ENCODE measurements around the gene RAB6A. TPM values are rescaled to one million over a fixed set of nuclear protein-coding genes. Genes with fewer than 3 reads are reported as not detected.
"Not testable (repeated sequence)": the region's sequence is repeated elsewhere in the genome, so short reads cannot be mapped to it uniquely, and the experiment has no call there.

RAB6A gene
- total RNA-seq, 4 donors from 2014 or later, result 89.7 to 182 (median 113) TPM

GRCh38 chr11:73748300-73748699, 12.6 kb downstream of the RAB6A start:
- no peak overlapping the region for H3K27ac ChIP-seq
- H3K36me3 ChIP-seq, result peaks cover 3% of the 10 kb centered on the region
- DNase-seq (ENCODE audit: low spot score in 2 of 2), result no peak
- 94% methylated on average over 5 of the region's 5 CpGs for WGBS
- no peaks in the 10 kb centered on the region for H3K9me3 ChIP-seq
- TF ChIP-seq POLR2AphosphoS5 (IDR thresholded peaks at IDR 0.05) (no peak), EP300 (IDR thresholded peaks at IDR 0.05) (no peak), CTCF (IDR thresholded peaks at IDR 0.05) (no peak), POLR2A (IDR thresholded peaks at IDR 0.05) (no peak)
- H3K27me3 ChIP-seq, result no peaks in the 10 kb centered on the region
- peaks cover 11% of the 10 kb centered on the region for H3K4me1 ChIP-seq
- no peak overlapping the region for H3K4me3 ChIP-seq

DNA sequence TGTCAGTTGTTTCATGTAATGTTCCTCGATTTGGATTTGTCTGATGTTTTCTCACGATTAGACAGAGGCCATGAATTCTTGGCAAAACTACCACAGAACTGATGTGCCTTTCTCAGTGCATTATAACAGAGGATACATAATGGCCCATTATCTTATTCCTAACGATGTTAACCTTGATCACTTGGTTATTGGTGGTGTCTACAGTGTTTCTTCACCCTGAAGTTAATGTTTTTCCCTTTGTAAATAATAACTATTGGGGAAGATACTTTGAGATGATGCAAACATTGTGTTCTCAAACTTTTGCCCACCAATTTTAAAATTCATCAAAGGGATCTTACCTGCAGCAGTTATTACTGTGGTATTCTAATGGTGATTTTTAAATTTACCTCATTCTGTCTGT, 13.1 kb downstream of the RAB6A start:
- TF ChIP-seq EP300 (IDR thresholded peaks at IDR 0.05) (no peak), CTCF (IDR thresholded peaks at IDR 0.05) (no peak), POLR2A (IDR thresholded peaks at IDR 0.05) (no peak), POLR2AphosphoS5 (IDR thresholded peaks at IDR 0.05) (no peak)

DNA sequence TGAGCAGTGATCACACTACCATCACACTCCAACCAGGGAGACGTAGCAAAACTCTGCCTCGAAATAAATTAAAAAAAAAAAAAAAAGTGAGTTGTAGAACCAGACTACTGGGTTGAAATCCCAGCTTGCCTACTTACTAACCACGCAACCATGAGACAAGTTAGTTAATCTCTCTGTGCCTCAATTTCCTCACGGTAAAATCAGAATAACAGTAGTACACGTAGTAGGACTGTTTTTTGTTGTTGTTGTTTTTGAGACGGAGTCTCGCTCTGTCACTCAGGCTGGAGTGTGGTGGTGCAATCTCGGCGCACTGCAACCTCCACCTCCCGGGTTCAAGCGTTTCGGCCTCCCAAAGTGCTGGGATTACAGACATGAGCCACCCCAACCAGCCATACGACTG, 14.2 kb downstream of the RAB6A start:
- 93% methylated on average over 13 of the region's 13 CpGs for WGBS
- Histone ChIP-seq H3K27ac (no peak overlapping the region), H3K9me3 (no peaks in the 10 kb centered on the region)

More for the DNA sequence above, 13.1 kb downstream of the RAB6A start:
- no peak for DNase-seq (ENCODE audit: low spot score in 2 of 2)
- Histone ChIP-seq H3K27me3 (no peaks in the 10 kb centered on the region), H3K4me1 (peaks cover 8% of the 10 kb centered on the region), H3K4me3 (no peak overlapping the region), H3K27ac (no peak overlapping the region), H3K9me3 (no peaks in the 10 kb centered on the region), H3K36me3 (no peaks in the 10 kb centered on the region)
- WGBS, result 51% methylated on average over 3 of the region's 3 CpGs

DNA sequence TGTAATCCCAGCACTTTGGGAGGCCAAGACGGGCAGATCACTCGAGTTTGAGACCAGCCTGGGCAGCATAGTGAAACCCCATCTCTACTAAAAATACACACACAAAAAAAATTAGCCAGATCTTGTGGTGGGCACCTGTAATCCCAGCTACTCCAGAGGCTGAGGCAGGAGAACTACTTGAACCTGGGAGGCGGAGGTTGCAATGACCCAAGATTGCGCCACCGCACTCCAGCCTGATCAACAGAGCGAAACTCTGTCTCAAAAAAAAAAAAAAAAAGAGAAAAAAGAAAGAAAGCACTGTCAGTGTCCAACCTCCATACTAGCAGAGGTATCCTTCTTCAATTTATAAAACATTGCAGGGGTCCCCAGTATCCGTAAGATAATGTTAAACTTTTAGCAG, 17.8 kb downstream of the RAB6A start:
- H3K27me3 ChIP-seq, result no peaks in the 10 kb centered on the region
- H3K36me3 ChIP-seq, result no peaks in the 10 kb centered on the region
- DNase-seq (ENCODE audit: low spot score in 2 of 2), result no peak
- TF ChIP-seq CTCF (IDR thresholded peaks at IDR 0.05) (no peak), POLR2AphosphoS5 (IDR thresholded peaks at IDR 0.05) (no peak), EP300 (IDR thresholded peaks at IDR 0.05) (no peak), POLR2A (IDR thresholded peaks at IDR 0.05) (no peak)
- no peak overlapping the region for H3K4me3 ChIP-seq
- no peaks in the 10 kb centered on the region for H3K4me1 ChIP-seq
- no peak overlapping the region for H3K27ac ChIP-seq
- WGBS, result 94% methylated on average over 7 of the region's 7 CpGs
- H3K9me3 ChIP-seq, result no peaks in the 10 kb centered on the region

More for the DNA sequence above, 14.2 kb downstream of the RAB6A start:
- Histone ChIP-seq H3K36me3 (no peaks in the 10 kb centered on the region), H3K27me3 (no peaks in the 10 kb centered on the region), H3K4me3 (no peak overlapping the region), H3K4me1 (peaks cover 5% of the 10 kb centered on the region)
- TF ChIP-seq CTCF (IDR thresholded peaks at IDR 0.05), result no peak
- TF ChIP-seq EP300 (IDR thresholded peaks at IDR 0.05), result no peak
- DNase-seq (ENCODE audit: low spot score in 2 of 2), result no peak

- not testable (repeated sequence) for H3K9me3 ChIP-seq; H3K36me3 ChIP-seq; H3K27ac ChIP-seq; H3K4me1 ChIP-seq; H3K27me3 ChIP-seq; DNase-seq (ENCODE audit: low spot score in 2 of 2); H3K4me3 ChIP-seq
- 93% methylated on average over 7 of the region's 7 CpGs for WGBS
Measured at GRCh38 chr11:73735959-73736358, 24.9 kb downstream of the RAB6A start.

- DNase-seq (ENCODE audit: low spot score in 2 of 2), result no peak
- no peak for TF ChIP-seq POLR2AphosphoS5 (IDR thresholded peaks at IDR 0.05)
- no peak for TF ChIP-seq POLR2A (IDR thresholded peaks at IDR 0.05)
- TF ChIP-seq EP300 (IDR thresholded peaks at IDR 0.05), result no peak
- TF ChIP-seq CTCF (IDR thresholded peaks at IDR 0.05), result no peak
- peaks cover 4% of the 10 kb centered on the region for H3K36me3 ChIP-seq
- no peak overlapping the region for H3K4me3 ChIP-seq
- H3K27ac ChIP-seq, result no peak overlapping the region
- no peaks in the 10 kb centered on the region for H3K4me1 ChIP-seq
- H3K9me3 ChIP-seq, result no peaks in the 10 kb centered on the region
- no peaks in the 10 kb centered on the region for H3K27me3 ChIP-seq
Measured at GRCh38 chr11:73734993-73735392, 25.9 kb downstream of the RAB6A start.

GRCh38 chr11:73734011-73734410, 26.9 kb downstream of the RAB6A start:
- DNase-seq (ENCODE audit: low spot score in 2 of 2); H3K36me3 ChIP-seq; H3K27me3 ChIP-seq; H3K27ac ChIP-seq; H3K4me1 ChIP-seq; H3K4me3 ChIP-seq; H3K9me3 ChIP-seq: not testable (repeated sequence)
- 95% methylated on average over 8 of the region's 8 CpGs for WGBS

DNA sequence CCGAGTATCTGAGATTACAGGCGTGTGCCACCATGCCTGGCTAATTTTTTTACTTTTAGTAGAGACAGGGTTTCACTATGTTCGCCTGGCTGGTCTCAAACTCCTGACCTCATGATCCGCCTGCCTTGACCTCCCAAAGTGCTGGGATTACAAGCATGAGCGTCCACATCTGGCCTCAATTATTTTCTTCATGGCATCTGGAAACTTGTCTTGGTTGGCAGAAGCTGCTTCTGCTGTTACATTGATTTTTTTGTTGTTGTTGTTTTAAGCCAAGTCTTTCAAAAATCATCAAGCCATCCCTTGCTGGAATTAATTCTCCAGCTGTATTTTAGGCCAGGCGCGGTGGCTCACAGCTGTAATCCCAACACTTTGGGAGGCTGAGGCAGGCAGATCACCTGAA, 27.9 kb downstream of the RAB6A start:
- not testable (repeated sequence) for H3K27me3 ChIP-seq; H3K9me3 ChIP-seq; DNase-seq (ENCODE audit: low spot score in 2 of 2); H3K4me1 ChIP-seq; H3K4me3 ChIP-seq; H3K27ac ChIP-seq
- WGBS, result 79% methylated on average over 7 of the region's 7 CpGs
- peaks cover 12% of the 10 kb centered on the region for H3K36me3 ChIP-seq
